Stimulated activated CD4-positive, alpha-beta T cell treated with anti-CD3 and anti-CD28 coated beads, Interleukin-15, amount 100 ng/mL, for 48 hours (primary cell): ENCODE results near the gene RHOC.

Experiments used
- DNase-seq, 2 donors: peaks; one replicate each; pipeline ENCODE4 v3.0.0-alpha.2; 2020; ENCODE audit warnings: low read depth in 2 of 2

The RHOC gene

DNA sequence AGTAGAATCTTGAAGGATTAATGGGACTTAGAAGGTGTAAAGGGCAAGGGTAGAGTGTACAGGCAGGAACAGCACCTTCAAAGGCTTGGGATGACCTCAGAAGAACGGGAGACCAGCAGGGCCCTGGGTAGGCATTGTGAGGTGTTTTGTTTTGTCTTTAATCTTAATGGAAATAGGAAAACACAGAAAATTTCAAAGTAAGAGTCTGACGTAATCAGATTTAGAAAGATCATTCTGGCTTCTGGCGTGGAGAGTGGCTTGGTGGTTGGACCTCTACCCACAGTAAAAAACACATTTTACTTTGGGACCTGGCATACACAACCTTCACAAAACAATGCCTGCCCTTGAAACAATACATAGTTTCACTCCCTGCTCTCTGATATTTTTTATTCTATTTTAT, 28.3 kb downstream of the RHOC start:
- DNase-seq = no peak

DNA sequence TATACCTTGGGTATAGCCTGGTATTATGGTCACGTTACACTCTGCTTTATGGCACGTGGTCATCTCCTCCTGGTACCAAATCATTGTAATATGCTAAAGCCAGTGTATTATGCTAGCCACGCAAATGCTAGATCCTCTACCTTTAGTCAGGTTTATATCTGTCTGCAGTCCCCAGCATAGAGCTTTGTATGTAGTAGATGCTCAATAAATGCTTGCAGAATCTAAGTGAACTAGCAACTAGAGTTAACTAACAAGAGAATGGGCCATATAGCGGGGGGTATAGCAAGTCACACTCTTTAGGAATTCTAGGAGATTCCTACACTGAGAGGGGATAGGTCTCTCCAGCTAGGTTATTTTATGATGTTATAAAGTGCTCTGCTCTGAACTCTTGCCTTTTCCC, 29.4 kb downstream of the RHOC start:
- no peak for DNase-seq

DNA sequence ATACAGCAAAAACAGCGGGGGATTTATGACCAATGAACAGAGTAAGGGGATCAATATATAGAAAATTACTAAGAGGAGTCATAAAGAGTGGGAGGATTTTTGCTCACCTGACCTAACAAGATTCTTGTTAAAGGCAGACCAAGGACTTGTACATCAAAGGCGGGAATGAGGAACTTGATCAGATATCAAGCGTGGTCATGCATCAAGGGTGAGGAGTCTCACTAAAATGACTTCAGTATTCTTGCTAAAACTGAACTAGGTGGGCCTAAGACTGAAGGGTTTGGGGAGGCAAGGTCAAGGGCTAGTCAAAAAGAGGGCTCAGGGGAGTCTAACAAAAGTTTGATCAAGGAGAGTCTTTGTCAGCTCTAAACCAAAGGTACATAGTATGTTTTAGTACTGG, 30.4 kb downstream of the RHOC start:
- DNase-seq = no peak

DNA sequence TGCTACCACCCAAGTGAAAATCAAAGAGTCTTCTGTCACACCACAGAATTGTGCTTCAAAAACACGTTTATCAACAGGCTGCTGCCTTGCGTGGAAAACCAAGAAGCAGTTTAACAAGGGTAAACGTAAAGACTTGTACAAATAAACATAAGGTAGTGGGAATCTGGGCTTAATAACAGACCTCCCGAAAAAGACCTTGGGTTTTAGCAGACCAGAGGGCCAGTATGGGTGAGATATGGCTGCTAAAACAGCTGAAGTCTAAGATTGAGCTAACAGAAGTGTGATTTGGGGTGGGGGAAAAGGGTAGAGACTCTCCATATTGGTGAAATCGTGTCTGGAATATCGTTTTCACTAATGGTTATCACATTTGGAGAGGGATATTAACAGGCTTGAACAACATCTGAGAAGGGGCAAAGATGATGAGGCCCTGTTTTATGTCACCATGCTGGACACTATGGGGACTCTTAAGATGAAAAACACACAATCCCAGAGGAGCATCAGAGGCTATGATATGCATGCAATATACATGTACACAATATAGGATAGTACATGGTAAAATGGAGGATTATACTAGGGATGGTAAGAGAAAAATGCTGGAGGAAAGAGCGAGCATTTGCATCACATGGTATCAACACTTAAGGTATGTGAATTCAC, 31.1 kb downstream of the RHOC start:
- no peak for DNase-seq

DNA sequence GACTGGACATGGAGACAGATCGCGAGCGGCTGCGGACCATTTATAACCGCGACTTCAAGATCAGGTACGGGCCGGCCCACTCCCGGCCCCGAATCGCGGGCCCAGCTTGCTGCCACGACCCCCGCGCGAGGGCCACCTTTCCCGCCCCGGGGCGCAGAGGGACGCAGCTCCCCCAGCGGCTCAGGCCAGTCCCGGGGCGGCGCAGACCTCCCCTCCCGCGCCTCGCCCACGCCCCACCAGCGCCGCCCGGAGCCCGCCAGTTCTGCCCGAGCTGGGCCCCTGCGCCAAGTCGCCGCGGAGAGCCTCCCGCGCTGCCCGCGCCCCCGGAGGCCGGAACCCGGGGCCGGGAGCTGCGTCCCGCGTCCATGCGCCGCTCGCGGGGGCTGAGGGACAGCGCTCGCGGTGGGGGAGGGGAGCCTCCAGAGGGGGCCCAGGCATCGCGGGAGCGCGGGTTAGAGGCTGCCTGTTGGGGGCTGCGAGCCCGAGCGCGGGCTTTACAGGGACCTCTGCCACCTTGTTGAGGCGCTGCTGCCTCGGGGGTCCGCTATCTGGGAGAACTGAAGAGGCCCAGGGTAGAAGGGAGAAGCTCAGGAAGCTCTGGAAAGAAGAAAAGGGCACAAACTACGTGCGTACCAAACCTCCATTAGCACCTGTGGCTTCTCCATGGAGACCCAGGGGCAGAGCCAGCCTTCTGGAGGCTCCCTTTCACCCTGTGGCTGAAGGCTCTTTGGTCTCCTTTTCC, 31.8 kb downstream of the RHOC start:
- peak in 1 of 2 donors; percentile 26 for DNase-seq

DNA sequence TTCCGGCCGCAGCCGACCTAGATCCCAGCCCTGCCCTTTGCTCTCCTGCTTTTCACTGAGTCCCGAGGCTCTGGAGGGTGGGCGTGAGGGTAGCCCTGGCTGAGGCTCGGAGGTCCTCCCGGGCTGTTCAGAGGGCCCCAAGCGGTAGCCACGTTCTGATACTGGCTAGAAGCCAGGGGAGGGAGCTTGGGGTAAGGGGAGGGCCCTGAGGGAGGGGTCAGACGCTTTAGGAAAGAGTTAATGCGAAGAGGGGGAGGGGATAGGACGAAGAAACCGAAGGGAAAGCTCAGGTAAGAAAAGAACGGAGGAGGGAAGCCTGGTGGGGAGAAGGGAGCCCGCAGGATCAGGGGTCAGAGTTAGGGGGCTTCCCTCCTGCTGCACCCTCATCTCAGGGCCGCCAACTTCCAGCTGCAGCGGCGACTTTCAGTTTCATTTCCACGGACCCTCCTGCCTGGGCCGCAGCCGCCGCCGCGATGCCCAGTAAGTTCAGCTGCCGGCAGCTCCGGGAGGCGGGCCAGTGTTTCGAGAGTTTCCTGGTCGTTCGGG, 32.4 kb downstream of the RHOC start, which contains the start of gene MOV10:
MOV10 (plus strand) TSS at position 220 of the 546 bp plus-strand sequence; CDS start at position 474, 254 bp downstream.
- DNase-seq = peak in 1 of 2 donors; percentile 55

DNA sequence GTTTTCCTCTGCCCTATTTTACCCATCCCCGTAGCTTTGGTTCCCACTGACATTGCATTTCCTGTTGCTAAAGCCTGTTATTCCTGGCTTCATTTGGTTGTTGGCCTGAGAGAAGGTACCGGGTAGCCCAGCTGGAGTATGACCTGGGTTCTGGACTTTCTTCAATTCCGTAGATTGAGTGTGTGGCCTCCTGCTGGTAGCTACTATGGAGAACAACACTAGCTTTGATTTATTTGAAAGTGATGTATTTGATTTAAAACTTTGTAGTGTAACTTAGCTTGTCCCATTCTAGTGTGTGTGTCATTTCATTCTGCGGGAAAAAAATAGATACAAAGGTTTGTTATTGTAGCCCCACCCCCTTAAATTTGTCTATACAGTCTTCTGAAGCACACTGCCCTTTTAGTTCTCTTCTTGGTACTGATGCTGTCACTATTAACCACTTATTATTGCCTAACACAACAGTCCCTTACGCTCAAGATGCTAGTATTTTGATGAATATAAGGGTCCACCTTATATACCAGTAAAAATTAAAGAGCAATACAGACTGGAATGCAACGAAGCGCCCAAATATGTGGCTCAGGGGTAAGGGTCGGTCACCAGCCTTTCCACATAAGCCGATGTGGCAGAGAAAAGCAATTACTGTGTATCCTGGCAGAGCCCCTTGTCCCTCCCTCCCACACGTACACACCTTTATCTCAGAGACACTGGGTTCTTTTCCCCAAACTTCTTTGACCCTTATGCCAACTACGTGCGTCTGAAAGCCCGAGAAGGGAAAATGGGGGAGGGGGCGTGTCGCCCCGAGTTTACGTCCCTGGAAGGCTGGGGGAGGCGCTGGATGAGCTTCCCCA, 33.1 kb downstream of the RHOC start:
- DNase-seq = no peak

DNA sequence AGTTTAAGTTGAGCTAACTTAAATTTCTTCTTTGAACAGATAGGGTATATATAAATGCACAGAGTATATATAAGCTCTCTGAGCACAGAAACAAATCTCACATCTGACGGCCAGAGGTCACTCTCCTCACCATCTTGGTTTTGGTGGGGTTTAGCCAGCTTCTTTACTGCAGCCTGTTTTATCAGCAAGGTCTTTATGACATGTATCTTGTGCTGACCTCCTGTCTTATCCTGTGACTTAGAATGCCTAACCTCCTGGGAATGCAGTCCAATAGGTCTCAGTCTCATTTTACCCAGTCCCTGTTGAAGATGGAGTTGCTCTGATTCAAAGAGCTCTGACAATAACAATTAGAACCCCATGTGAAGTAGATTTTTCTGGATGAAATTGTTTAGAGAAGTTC, 34.1 kb downstream of the RHOC start:
- no peak for DNase-seq

DNA sequence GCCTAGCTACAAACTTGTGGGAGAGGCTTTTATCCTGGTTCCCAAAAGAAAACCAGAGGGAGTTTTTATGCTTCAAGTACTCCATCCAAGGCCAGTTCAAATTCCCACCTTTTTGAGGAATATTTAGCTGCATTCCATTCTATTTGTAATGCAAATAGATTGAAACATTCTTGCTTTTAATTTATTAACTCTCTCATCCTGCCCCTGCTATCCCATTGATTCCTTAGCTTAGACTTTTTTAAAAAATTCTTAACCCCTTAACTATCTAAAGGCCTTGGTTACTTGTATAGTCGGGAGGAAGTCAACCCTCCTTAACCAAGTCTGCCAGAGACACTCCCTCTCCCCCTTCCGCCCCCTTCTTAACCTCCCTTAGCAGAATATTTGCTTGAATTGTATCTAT, 34.9 kb downstream of the RHOC start:
- no peak for DNase-seq

DNA sequence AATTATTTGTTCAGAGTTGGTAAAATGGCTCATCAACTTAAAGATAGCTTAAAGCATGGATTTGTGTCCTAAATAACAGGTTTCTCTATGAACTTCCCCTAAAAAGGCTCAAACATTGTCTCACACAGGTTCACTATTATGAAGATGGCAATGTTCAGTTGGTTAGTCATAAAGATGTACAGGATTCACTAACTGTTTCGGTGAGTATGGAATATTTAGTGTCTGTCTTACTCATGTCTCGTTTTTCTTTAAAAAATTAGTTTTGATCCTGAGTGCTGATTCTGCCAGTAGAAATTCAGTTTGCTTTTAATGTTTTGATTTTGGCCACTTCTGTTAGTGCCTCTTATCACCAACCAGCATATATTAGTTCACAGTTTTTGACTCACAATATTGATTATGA, 40.0 kb downstream of the RHOC start:
- DNase-seq = no peak

DNA sequence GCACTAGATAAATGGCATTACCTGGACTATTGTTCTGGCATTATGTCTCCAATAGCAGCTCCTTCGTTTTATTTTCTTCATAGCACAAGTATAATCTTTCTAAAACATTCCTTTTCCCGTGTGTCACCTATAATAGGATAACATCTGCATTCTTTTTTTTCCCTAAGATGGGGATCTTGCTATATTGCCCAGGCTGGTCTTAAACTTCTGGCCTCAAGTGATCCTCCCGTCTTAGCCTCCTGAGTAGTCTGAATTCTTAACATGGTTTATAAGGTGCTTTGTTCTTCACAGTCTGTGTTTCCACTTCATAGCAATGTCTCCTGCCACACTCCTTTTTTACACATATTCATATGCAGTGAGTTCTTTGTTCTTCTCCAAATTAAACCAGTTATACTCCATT, 41.1 kb downstream of the RHOC start:
- no peak for DNase-seq

DNA sequence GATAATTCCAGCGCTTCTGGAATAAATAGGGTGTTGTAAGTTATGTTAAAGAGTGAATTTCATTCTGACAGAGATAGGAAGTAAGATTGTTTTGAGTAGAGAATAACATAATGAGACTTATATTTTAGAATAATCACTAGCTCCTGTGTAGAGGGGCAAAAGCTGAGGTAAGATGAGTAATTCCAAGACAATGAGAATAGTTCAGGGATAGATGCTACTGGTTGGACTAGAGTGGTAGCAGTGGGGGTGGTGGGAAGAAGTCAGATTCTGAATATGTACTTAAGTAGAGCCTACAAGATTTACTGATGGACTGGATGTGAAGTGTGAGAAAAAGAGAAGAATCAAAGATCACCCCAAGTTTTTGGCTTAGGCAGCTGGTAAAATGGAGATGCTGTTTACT, 55.7 kb downstream of the RHOC start:
- DNase-seq = no peak
